ENCODE measurements around the gene FBXO46.

The FBXO46 gene

GRCh38 chr19:45730368-45731288 lies at the start of gene FBXO46:
TSS of gene FBXO46 (minus strand) at chr19:45730896. CDS start at chr19:45713495, 17,401 bp downstream.
- Histone ChIP-seq H3K27me3 (ENCODE audit: control insufficient read depth, insufficient read depth, low read length) (no peaks in the 10 kb centered on the region), H3K4me1 (ENCODE audit: control insufficient read depth, insufficient read depth, low read length) (peaks cover 7% of the 10 kb centered on the region), H3K27ac (ENCODE audit: low read depth, low read length) (peak within 1 kb of the TSS; percentile 44), H3K9ac (ENCODE audit: low read depth, low read length) (peak within 1 kb of the TSS; percentile 50), H3K4me3 (ENCODE audit: low read depth, low read length) (peak within 1 kb of the TSS; percentile 74), H3K36me3 (ENCODE audit: control insufficient read depth, insufficient read depth, low read length) (no peaks in the 10 kb centered on the region), H3K9me3 (ENCODE audit: control insufficient read depth, insufficient read depth, low read length) (no peaks in the 10 kb centered on the region)

- H3K4me3 ChIP-seq (ENCODE audit: low read depth, low read length), result peak overlapping the region; percentile 51; the same call in 1 of the 2 replicates
- H3K4me1 ChIP-seq (ENCODE audit: control insufficient read depth, insufficient read depth, low read length), result peaks cover 22% of the 10 kb centered on the region
- H3K9ac ChIP-seq (ENCODE audit: low read depth, low read length), result no peak overlapping the region
These were observed 49.4 kb upstream of the FBXO46 start for GRCh38 chr19:45780146-45780447.

DNA sequence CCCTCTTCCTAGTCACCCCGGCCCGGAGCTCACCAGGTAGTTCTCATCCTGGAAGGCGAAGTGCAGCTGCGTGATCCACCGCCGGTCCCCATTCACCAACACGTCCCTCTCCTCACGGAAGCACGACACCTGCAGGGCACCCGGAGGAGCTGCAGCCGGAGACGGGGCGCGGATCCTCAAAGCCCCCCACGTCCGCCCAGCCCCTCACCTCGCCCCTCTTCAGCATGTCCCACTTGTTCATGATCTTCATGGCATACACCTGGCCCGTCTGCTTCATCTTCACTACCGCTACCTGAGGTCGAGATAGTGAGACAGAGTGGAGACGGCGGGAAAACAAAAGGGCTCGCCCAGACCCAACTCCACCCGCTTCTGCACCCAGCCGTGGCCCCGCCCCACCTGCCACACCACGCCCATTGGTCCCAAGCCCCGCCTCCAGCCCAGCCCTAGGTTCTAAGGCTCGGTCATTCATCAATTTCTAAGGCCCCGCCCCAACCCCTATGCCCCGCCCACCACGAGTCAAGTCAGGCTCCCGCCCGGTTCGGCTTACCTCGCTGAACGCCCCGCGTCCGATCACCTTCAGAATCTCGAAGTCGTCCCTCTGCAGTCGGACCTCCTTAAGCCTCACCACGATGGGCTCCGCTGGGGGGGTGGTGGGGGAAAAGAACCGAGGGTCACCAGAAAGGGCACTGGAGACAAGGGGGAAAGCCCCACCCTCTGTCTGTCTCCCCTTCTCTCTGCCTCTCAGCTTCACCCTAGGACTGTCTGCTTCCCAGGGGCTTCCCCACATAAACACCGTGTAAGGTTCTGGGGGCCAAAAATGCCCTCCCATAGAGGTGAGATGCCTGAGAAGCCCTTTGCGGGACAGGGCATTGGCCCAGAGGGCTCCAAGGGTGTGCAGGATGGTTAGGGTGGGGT lies 48.8 kb upstream of the FBXO46 start:
- H3K9me3 ChIP-seq (ENCODE audit: control insufficient read depth, insufficient read depth, low read length), result no peaks in the 10 kb centered on the region
- peak overlapping the region; percentile 67 for H3K4me3 ChIP-seq (ENCODE audit: low read depth, low read length)
- peaks cover 12% of the 10 kb centered on the region for H3K36me3 ChIP-seq (ENCODE audit: control insufficient read depth, insufficient read depth, low read length)
- H3K4me1 ChIP-seq (ENCODE audit: control insufficient read depth, insufficient read depth, low read length), result peaks cover 22% of the 10 kb centered on the region
- H3K27me3 ChIP-seq (ENCODE audit: control insufficient read depth, insufficient read depth, low read length), result peaks cover 14% of the 10 kb centered on the region; the same call in 1 of the 2 replicates
- H3K27ac ChIP-seq (ENCODE audit: low read depth, low read length), result peak overlapping the region; percentile 50
- H3K9ac ChIP-seq (ENCODE audit: low read depth, low read length), result no peak overlapping the region

More at GRCh38 chr19:45780146-45780447, 49.4 kb upstream of the FBXO46 start:
- H3K27me3 ChIP-seq (ENCODE audit: control insufficient read depth, insufficient read depth, low read length), result peaks cover 14% of the 10 kb centered on the region; the same call in 1 of the 2 replicates
- H3K36me3 ChIP-seq (ENCODE audit: control insufficient read depth, insufficient read depth, low read length), result peaks cover 14% of the 10 kb centered on the region
- no peaks in the 10 kb centered on the region for H3K9me3 ChIP-seq (ENCODE audit: control insufficient read depth, insufficient read depth, low read length)
- peak overlapping the region; percentile 50 for H3K27ac ChIP-seq (ENCODE audit: low read depth, low read length)

DNA sequence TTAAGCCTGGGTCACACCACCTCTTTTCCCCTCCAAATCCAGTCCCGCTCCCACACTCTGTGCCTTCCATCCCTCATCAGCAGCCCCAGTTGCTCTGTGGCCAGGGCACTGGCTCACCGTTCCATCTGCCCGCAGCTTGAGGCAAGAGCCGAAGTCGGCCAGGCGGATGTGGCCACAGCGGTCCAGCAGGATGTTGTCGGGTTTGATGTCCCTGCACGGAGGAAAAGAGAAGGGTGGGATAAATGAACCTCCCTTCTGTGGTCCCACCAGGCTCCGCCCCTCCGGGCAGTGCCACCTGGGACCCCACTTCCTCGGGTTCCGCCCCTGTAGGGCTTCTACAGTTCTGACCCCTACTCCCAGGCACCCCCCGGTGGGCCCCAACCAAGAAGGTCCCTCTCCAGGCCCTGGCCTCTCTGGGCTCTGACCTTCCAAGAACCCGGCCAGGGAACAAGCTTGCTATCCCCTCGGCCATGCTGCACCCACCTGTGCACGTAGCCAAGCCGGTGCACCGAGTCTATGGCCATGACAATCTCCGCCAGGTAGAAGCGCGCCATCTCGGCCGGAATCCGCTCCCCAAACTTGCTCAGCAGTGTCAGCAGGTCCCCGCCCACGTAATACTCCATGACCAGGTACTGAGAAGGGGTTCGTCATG lies 47.4 kb upstream of the FBXO46 start:
- peaks cover 12% of the 10 kb centered on the region for H3K36me3 ChIP-seq (ENCODE audit: control insufficient read depth, insufficient read depth, low read length)
- no peak overlapping the region for H3K27ac ChIP-seq (ENCODE audit: low read depth, low read length)
- no peaks in the 10 kb centered on the region for H3K9me3 ChIP-seq (ENCODE audit: control insufficient read depth, insufficient read depth, low read length)
- no peak overlapping the region for H3K4me3 ChIP-seq (ENCODE audit: low read depth, low read length)
- peaks cover 17% of the 10 kb centered on the region for H3K4me1 ChIP-seq (ENCODE audit: control insufficient read depth, insufficient read depth, low read length)
- no peak overlapping the region for H3K9ac ChIP-seq (ENCODE audit: low read depth, low read length)
- H3K27me3 ChIP-seq (ENCODE audit: control insufficient read depth, insufficient read depth, low read length), result peaks cover 14% of the 10 kb centered on the region; the same call in 1 of the 2 replicates

DNA sequence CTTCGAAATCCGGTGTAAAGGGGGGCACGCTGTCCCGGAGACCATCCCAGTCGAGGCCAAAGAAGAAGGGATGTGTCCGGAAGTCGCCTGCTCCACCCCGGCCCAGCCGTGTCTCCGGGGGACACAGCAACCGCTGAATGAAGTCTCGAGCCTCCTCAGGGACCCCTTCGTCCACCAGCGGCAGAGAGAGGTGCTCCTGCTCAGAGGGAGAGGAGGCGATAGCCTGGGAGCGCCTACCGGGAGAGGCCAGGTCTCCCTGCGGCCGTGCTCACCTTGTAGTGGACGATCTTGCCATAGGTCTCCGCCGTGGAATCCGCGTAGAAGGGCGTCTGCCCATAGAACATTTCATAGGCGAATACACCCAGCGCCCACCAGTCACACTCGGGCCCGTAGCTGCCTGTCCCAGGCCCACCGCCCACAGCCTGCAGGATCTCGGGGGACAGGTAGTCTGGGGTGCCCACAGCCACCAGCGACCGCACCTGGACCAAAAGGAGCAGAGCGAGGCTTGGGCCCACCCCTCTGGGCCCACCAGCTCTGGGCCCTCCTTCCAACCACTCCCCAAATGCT lies 46.8 kb upstream of the FBXO46 start:
- peaks cover 12% of the 10 kb centered on the region for H3K36me3 ChIP-seq (ENCODE audit: control insufficient read depth, insufficient read depth, low read length)
- peaks cover 14% of the 10 kb centered on the region for H3K4me1 ChIP-seq (ENCODE audit: control insufficient read depth, insufficient read depth, low read length)
- peaks cover 14% of the 10 kb centered on the region; the same call in 1 of the 2 replicates for H3K27me3 ChIP-seq (ENCODE audit: control insufficient read depth, insufficient read depth, low read length)

GRCh38 chr19:45774765-45775164 lies 44.1 kb upstream of the FBXO46 start:
- peaks cover 15% of the 10 kb centered on the region for H3K4me1 ChIP-seq (ENCODE audit: control insufficient read depth, insufficient read depth, low read length)
- H3K27ac ChIP-seq (ENCODE audit: low read depth, low read length), result no peak overlapping the region
- H3K36me3 ChIP-seq (ENCODE audit: control insufficient read depth, insufficient read depth, low read length), result peaks cover 12% of the 10 kb centered on the region
- H3K9me3 ChIP-seq (ENCODE audit: control insufficient read depth, insufficient read depth, low read length), result no peaks in the 10 kb centered on the region
- H3K4me3 ChIP-seq (ENCODE audit: low read depth, low read length), result no peak overlapping the region
- H3K9ac ChIP-seq (ENCODE audit: low read depth, low read length), result no peak overlapping the region
- 0 out of 2 replicates have a peak, but pooled peaks cover 1% of the 10 kb centered on the region for H3K27me3 ChIP-seq (ENCODE audit: control insufficient read depth, insufficient read depth, low read length)

More for the DNA sequence above, 46.8 kb upstream of the FBXO46 start:
- Histone ChIP-seq H3K9me3 (ENCODE audit: control insufficient read depth, insufficient read depth, low read length) (no peaks in the 10 kb centered on the region), H3K9ac (ENCODE audit: low read depth, low read length) (no peak overlapping the region), H3K4me3 (ENCODE audit: low read depth, low read length) (no peak overlapping the region), H3K27ac (ENCODE audit: low read depth, low read length) (no peak overlapping the region)

DNA sequence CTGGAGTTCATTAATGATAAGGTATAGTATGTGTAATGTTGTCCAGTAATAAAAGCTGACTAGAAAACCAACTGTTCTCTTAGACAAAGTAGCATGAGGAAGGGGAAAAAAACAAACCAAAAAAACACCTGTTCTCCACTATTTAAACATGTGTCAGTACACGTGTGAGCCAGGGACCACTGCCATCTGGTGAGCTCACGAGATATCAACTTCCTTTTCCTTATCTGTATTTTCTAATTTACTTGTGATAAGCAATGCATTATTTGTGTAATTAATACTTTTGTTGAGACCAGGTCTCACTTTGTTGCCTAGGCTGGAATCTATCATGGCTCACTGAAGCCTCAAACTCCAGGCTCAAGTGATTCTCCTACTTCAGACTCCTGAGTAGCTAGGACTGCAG lies 42.7 kb upstream of the FBXO46 start:
- Histone ChIP-seq H3K9me3 (ENCODE audit: control insufficient read depth, insufficient read depth, low read length) (no peaks in the 10 kb centered on the region), H3K27me3 (ENCODE audit: control insufficient read depth, insufficient read depth, low read length) (no peaks in the 10 kb centered on the region), H3K4me1 (ENCODE audit: control insufficient read depth, insufficient read depth, low read length) (peaks cover 9% of the 10 kb centered on the region; the same call in 1 of the 2 replicates), H3K36me3 (ENCODE audit: control insufficient read depth, insufficient read depth, low read length) (peaks cover 12% of the 10 kb centered on the region), H3K27ac (ENCODE audit: low read depth, low read length) (no peak overlapping the region), H3K9ac (ENCODE audit: low read depth, low read length) (no peak overlapping the region), H3K4me3 (ENCODE audit: low read depth, low read length) (no peak overlapping the region)

DNA sequence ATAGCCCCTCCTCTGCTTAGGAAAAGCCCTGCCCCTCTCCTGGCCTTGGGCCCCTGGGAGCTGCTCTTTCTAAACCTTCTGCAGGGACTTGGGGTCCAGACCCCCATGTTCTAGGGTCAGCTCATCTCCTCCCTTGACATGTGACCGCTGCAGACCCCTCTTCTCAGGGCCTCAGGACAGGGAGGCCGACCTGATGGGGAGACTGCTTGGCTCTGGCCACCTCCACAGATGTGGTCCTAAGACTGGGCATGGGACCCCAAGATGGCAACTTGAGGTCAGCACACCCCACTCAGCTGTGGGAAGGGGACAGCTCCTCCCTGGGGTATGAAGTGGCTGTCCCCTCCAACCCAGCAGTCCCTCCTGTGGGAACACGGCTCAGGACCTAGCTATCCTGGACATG lies 42.2 kb upstream of the FBXO46 start:
- Histone ChIP-seq H3K4me3 (ENCODE audit: low read depth, low read length) (no peak overlapping the region), H3K27me3 (ENCODE audit: control insufficient read depth, insufficient read depth, low read length) (no peaks in the 10 kb centered on the region), H3K27ac (ENCODE audit: low read depth, low read length) (no peak overlapping the region), H3K9ac (ENCODE audit: low read depth, low read length) (no peak overlapping the region), H3K36me3 (ENCODE audit: control insufficient read depth, insufficient read depth, low read length) (peaks cover 12% of the 10 kb centered on the region), H3K4me1 (ENCODE audit: control insufficient read depth, insufficient read depth, low read length) (peaks cover 9% of the 10 kb centered on the region; the same call in 1 of the 2 replicates), H3K9me3 (ENCODE audit: control insufficient read depth, insufficient read depth, low read length) (no peaks in the 10 kb centered on the region)

DNA sequence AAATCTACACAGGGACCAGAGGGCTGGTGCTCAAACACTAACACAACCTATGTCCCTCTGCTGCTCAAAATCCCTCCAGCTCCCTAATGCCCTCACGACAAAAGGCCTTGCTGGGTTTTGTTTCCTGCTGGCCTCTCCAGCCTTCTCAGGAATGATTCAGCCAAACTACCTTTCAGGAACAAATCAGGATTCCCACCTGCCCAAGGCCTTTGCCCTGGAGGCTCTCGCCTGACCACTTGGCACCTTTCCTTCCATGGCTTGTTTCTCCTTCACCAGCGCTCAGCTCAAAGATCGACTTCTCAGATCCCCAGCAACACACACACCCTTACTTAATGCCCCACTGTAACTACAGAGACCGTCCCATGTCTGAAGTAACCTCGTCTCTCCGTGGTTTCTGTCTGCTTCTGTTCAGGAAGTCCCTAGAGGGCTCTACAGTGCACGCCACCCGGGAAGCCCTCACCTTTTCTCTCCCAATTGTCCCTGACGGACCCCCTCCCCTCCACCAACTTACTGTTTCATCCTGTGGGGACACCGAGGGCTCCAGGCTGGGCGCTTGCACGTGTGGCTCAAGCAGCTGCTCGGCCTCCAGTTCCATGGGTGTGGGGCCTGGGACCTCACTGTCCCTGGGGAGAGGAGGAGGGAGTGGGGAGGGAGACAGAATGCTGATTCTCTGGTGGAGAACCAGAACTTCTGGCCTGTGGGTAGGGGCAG lies 41.6 kb upstream of the FBXO46 start:
- H3K27ac ChIP-seq (ENCODE audit: low read depth, low read length), result peak overlapping the region; percentile 35
- peaks cover 8% of the 10 kb centered on the region for H3K36me3 ChIP-seq (ENCODE audit: control insufficient read depth, insufficient read depth, low read length)

More for the DNA sequence above, 41.6 kb upstream of the FBXO46 start:
- no peaks in the 10 kb centered on the region for H3K9me3 ChIP-seq (ENCODE audit: control insufficient read depth, insufficient read depth, low read length)
- H3K4me3 ChIP-seq (ENCODE audit: low read depth, low read length), result no peak overlapping the region
- no peak overlapping the region for H3K9ac ChIP-seq (ENCODE audit: low read depth, low read length)
- H3K27me3 ChIP-seq (ENCODE audit: control insufficient read depth, insufficient read depth, low read length), result no peaks in the 10 kb centered on the region
- peaks cover 9% of the 10 kb centered on the region; the same call in 1 of the 2 replicates for H3K4me1 ChIP-seq (ENCODE audit: control insufficient read depth, insufficient read depth, low read length)

All from HUES48 (cell line).